Measurements from ENCODE around the gene SIVA1. TPM values are rescaled to one million over a fixed set of nuclear protein-coding genes. Genes with fewer than 3 reads are reported as not detected.

Gene SIVA1
- total and polyA plus RNA-seq, 2 of the 8 experiments (the other 6 are each of a cell fraction or from before 2014, with no cell fraction given), result 123 to 589 TPM

DNA sequence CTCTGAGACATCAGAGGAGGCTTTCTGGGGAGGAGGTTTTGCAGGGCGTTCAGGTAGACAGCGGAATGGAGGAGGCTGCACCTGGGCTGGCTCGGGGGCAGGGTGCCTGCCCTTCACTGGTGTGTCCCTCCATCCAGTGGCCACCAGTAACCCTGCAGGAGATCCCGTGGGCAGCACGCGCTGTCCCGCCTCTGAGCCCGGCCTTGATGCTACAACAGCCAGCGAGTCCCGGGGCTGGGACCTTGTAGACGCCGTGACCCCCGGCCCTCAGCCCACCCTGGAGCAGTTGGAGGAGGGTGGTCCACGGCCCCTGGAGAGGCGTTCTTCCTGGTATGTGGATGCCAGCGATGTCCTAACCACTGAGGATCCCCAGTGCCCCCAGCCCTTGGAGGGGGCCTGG, 38.9 kb upstream of the SIVA1 start:
- H3K14ac ChIP-seq (ENCODE audit: insufficient read length), result no peak overlapping the region
- no peak overlapping the region for H2AK5ac ChIP-seq (ENCODE audit: low read depth, low read length)
- H2AFZ ChIP-seq (ENCODE audit: low read length), result no peak overlapping the region
- H4K91ac ChIP-seq (replicated peaks; ENCODE audit: insufficient read length, low read length), result no peak overlapping the region
- no peaks in the 10 kb centered on the region for H3K23me2 ChIP-seq (ENCODE audit: low read depth, low read length)
- no peak overlapping the region for H2BK5ac ChIP-seq (ENCODE audit: low read depth, low read length)
- H2BK15ac ChIP-seq (ENCODE audit: low read length), result no peak overlapping the region
- no peaks in the 10 kb centered on the region for H3K9me3 ChIP-seq (ENCODE audit: insufficient read depth in 2 of 2, low read depth in 1 of 2, low read length in 1 of 2)
- no peaks in the 10 kb centered on the region for H3K79me2 ChIP-seq (ENCODE audit: control insufficient read depth in 1 of 2, insufficient read depth in 2 of 2, low read length in 2 of 2)
- H3K4me1 ChIP-seq (replicated peaks in 1 of 4; ENCODE audit: control insufficient read depth in 3 of 4, insufficient read depth in 4 of 4, low read length in 3 of 4), result no peaks in the 10 kb centered on the region; a peak in 1 of 7 replicates
- no peak overlapping the region for H3K4ac ChIP-seq (replicated peaks; ENCODE audit: insufficient read length, low read depth, low read length)
- 89% methylated on average over 15 of the region's 16 CpGs; no CpG with 5 or more reads in 1 of the 2 experiments for WGBS, 2 experiments (ENCODE audit: extremely low coverage in 1 of 2, insufficient coverage in 1 of 2, insufficient read length in 1 of 2, insufficient replicate concordance in 2 of 2, low coverage in 1 of 2, low lambda C conversion rate in 2 of 2, missing lambda C conversion rate in 1 of 2)
- POLR2A ChIA-PET (ENCODE audit: partially characterized antibody), result no interaction called here
- H4K8ac ChIP-seq (ENCODE audit: extremely low read depth, insufficient read depth, low read length), result no peak overlapping the region
- TF ChIP-seq SUZ12 (IDR thresholded peaks at IDR 0.05; ENCODE audit: low read length) (no peak), CEBPB (IDR thresholded peaks at IDR 0.05; ENCODE audit: low read depth, low read length) (no peak), CTBP2 (IDR thresholded peaks at IDR 0.05; ENCODE audit: borderline replicate concordance, insufficient read depth, insufficient read length, low read length) (no peak), EP300 (IDR thresholded peaks at IDR 0.05; ENCODE audit: borderline replicate concordance in 1 of 2, low read depth in 2 of 2, low read length in 2 of 2) (no peak), EZH2 (IDR thresholded peaks at IDR 0.05; ENCODE audit: low read depth, low read length, severe bottlenecking) (no peak), RBBP5 (IDR thresholded peaks at IDR 0.05; ENCODE audit: borderline replicate concordance, low read depth, low read length) (no peak), POU5F1 (IDR thresholded peaks at IDR 0.05; ENCODE audit: low read depth, low read length) (no peak), JUND (IDR thresholded peaks at IDR 0.05; ENCODE audit: low read length) (no peak), RAD21 (IDR thresholded peaks at IDR 0.05 in 1 of 2, conservative IDR thresholded peaks at IDR 0.05 in 1 of 2; ENCODE audit: low read depth in 2 of 2, low read length in 2 of 2) (no peak), BRCA1 (IDR thresholded peaks at IDR 0.05; ENCODE audit: low read depth, low read length) (no peak), TEAD4 (IDR thresholded peaks at IDR 0.05; ENCODE audit: low read depth, low read length) (no peak), SIN3A (conservative IDR thresholded peaks at IDR 0.05 in 1 of 2, IDR thresholded peaks at IDR 0.05 in 1 of 2; ENCODE audit: low read depth in 1 of 2, low read length in 2 of 2) (no peak)
- TF ChIP-seq, protein P1, sequence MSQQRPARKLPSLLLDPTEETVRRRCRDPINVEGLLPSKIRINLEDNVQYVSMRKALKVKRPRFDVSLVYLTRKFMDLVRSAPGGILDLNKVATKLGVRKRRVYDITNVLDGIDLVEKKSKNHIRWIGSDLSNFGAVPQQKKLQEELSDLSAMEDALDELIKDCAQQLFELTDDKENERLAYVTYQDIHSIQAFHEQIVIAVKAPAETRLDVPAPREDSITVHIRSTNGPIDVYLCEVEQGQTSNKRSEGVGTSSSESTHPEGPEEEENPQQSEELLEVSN (IDR thresholded peaks at IDR 0.05), result no peak
- no peak overlapping the region for H3K4me3 ChIP-seq (ENCODE audit: extremely low read depth in 1 of 4, insufficient read depth in 2 of 4, low read depth in 3 of 4, low read length in 4 of 4)
- H3K4me2 ChIP-seq (ENCODE audit: insufficient read depth in 1 of 2, low read depth in 2 of 2, low read length in 2 of 2), result no peak overlapping the region
- H3K18ac ChIP-seq (ENCODE audit: extremely low read depth, low read length), result no peak overlapping the region
- H3K23ac ChIP-seq (ENCODE audit: insufficient read length), result no peak overlapping the region
- H3K27ac ChIP-seq (ENCODE audit: low read depth, low read length), result no peak overlapping the region
- no peak overlapping the region for H2BK20ac ChIP-seq (ENCODE audit: low read length)
- FAIRE-seq (no peak), DNase-seq (ENCODE audit: low read depth in 1 of 2, low spot score in 2 of 2) (no peak)
- H4K20me1 ChIP-seq (replicated peaks in 1 of 2; ENCODE audit: control insufficient read depth in 1 of 2, insufficient read depth in 2 of 2, low read length in 2 of 2), result peaks cover 0 to 7% of the 10 kb centered on the region in 2 experiments
- no peaks in the 10 kb centered on the region for H3K27me3 ChIP-seq (replicated peaks in 1 of 4; ENCODE audit: control insufficient read depth in 3 of 4, extremely low read depth in 1 of 4, insufficient read depth in 3 of 4, low read length in 3 of 4)
- H3K79me1 ChIP-seq (ENCODE audit: low read depth, low read length), result no peaks in the 10 kb centered on the region; the same call in 1 of the 2 replicates
- H3K9ac ChIP-seq (replicated peaks in 1 of 4; ENCODE audit: extremely low read depth in 1 of 4, low read depth in 3 of 4, low read length in 3 of 4), result no peak overlapping the region
- no peak overlapping the region for H2BK12ac ChIP-seq (ENCODE audit: low read depth, low read length)
- peaks cover 2 to 51% (median 5%) of the 10 kb centered on the region in 4 experiments; a peak in 5 of 8 replicates for H3K36me3 ChIP-seq (ENCODE audit: control insufficient read depth in 2 of 4, insufficient read depth in 4 of 4, low read length in 3 of 4)
- CTCF ChIA-PET (ENCODE audit: partially characterized antibody), result no interaction called here
- no peak overlapping the region for H4K5ac ChIP-seq (ENCODE audit: insufficient read length, low read depth, low read length)
- no peak overlapping the region for H2BK120ac ChIP-seq (replicated peaks; ENCODE audit: low read depth, low read length)
- no peak overlapping the region for H3K56ac ChIP-seq (replicated peaks; ENCODE audit: insufficient read length, low read depth, low read length)
